HG02623 (cell line): Measurements from ENCODE around the gene SLC2A9.

ENCODE experiments used
- ATAC-seq: cut with Tn5 transposase; IDR thresholded peaks from one replicate; pipeline ENCODE4 v1.9.1; 2021; ENCODE audit warnings: moderate library complexity; ENCODE audit not compliant: unreplicated experiment

Gene SLC2A9

DNA sequence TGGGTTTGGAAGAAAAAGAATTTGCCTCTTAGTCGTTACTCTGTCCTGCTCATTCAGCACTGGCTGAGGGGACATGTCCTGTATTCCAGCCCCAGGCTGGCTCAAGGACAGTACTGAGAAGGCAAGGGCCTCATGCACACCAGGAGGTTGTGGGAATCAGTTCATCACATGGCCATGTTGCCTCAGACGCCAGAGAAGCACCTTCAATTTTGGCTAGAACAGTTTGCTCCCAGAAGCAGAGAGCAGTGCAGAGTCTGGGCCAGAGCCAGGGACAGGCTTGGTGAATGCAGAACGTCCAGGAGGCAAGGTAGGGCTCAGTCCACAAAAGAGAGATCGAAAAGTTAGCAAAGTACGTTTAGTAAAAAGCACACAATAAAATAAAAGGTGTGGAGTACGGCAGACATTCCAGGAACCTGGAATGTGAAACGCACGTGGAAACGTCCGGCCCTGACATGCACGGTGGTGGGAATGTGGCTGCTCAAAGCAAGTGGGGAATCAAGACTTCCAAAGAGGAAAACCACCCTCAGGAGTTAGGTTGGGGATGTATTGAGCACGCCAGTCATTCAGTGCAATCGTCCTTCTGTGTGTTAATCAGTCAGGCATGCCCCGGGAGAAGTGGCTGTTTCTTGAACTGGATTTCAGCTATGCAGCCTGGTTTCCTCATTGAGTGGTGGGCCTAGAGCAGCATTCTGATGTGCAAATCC is 1.2 kb upstream of the SLC2A9 start:
- ATAC-seq: no peak

DNA sequence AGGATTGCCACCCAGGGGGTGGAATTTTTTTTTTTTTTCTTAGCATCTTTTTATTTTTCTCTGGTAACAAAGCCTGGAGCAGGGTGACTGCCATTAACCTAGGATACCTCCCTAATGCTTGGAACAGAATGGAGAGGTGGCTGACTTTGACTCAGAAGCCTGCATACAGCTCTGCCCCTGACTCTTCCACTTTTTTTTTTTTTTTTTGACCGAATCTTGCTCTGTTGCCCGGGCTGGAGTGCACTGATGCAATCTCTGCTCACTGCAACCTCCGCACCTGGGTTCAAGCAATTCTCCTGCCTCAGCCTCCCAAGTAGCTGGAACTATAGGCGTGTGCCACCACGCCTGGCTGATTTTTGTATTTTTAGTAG is 341 bp upstream of the SLC2A9 start:
- no peak for ATAC-seq

DNA sequence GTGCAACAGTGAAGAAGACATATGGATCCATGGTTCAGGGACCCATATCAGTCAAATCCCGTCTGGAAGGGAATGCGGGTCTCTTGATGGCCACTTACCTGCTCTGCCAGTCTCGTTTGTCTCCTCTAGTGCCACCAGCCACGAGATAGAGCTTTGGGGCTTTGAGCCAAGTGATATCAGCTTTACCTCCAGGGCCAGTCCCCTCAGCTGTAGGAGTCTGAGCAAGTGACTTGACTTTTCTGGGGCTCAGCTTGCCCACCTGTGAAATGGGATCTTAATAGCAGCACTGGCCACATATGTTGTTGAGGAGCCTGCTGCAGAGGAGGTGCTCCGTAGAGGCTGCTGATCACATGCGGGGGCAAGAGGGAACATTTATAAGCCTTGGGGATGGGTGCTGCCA is 1.2 kb downstream of the SLC2A9 start:
- ATAC-seq: no peak

DNA sequence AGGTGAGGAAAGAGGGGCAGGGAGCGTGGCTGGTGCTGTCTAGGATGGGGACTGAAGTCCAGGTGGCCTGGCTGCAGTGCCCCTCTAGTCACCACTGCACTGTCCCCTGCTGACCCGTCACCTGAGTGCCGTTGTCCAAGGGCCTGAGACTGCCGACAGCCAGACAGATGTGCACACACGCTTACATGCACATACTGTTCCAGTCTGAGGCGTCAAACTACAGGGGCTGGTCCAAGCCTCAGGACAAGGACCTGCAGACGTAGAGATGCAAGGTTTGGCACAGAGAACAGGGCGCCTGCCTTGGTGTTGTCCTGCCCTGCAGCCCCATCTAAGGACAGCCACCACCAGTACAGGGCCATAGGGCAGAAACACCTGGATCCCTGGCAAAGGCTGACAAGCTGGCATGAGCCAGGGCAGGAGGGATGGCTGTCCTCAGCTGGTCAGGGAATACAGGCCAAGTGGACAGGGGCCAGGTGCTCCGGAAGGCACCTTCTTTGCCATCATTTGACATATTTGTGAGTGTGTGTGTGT is 1.7 kb downstream of the SLC2A9 start:
- no peak for ATAC-seq

DNA sequence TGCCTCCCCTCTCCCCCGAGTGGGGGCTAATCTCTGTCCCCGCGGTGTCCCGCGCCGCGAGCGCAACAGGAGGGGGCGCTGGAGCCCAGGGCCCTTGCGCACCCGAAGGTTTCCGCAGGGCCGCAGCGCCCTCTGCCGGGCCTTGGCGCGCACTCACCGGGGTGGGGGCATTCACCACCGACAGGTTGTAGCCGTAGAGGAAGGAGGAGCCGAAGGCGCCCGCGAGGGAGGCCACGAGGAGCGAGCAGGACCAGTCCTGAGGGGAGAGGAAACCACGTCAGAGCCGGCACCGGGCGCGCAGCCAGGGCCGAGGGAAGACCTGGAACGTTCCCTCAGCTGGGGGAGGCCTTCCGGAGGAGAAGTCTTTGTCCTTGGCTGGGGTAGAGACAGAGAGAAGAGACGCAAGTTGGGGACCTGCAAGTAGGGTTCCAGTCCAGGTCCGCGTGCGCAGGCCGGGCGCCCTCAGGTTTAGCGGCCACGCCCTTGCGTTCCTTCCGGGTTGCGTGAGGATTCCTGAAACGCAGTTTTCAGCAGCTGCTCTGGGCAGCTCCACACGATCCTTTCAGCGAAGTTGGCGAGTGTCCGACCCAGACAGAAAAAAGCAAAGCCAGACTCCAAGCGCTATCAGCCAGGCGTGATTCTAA is 2.4 kb downstream of the SLC2A9 start:
- ATAC-seq: peak; percentile 97

DNA sequence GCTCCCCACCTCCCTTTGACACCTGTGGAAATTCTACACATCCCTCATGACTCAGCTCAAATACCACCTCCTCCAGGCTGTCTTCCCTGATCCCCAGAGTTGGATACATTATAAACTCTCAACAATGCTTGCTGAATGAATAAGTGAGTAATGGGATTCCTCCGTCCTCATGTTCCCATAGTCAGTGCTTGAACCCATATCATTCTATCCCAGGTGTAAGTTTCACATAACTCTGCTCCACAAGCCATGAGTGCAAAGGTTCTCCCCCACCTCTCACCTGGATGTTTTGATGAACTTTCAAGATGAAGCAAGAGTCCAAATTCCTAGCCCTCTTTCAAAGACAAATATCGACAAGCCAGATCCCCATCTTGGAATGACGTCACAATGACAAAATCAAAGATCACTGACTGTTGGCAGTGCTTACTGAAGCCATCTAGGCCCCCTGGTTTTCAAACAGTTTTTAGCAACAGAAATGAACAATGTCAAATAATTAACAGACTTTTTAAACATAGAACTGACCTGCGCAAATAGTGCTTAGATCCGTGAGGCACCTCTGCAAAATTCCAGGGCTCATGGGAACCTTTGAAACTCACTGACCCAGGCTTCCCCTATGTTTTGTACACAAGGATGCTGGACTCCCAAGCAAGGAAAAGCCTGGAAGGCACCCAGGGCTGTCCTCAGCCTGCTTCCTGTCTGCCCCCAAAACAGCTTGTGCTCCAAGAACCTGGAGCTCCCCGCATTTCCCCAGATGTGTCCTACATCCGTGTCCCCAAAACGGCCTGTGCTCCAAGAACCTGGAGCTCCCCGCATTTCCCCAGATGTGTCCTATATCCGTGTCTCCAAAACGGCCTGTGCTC is 4.0 kb downstream of the SLC2A9 start:
- ATAC-seq: no peak

DNA sequence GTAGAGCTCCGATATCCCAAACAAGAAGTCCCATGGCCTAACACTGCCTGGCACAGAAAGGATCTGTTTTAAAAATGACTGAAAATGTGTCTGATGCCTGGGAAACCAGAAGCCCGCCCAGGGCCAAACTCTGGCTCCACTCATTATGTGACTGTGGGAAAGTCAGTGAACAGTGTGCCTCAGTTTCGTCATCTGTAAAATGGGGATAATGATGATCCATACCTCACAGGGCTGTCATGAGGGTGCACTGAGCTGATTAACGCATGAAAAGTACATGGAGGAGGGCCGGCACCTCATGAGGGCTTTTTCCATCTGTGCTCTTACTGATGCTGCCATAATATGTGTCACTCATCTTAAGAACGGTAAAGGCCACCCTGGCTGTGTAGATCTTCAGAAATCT is 5.1 kb downstream of the SLC2A9 start:
- ATAC-seq: no peak

DNA sequence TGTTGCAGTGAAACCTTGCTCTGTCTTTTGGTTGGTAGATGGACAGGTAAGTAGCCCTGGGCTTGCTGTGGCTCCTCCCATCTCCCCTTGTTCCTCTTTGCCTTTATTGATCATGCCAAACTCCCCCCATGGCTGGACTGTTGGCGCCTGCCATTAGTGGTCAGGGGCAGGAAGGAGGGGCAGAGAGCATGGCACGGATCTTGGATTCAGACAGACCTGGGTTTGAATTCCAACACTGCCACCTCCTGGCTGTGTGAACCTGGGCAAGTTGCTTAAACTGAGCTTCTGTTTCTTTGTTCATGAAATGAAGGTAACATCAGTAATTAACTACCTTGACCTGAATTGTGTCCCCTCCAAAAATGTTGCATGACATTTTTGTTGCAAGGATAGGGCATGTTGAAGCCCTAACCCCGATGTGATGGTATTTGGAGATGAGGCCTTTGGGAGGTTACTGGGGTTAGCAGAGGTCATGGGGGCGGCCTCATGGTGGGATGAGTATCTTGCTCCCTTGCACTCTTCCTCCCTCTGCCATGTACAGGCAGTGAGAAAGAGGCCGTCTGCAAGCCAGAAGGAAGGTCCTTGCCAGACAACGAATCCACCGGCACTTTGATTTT is 6.0 kb downstream of the SLC2A9 start:
- ATAC-seq: no peak

DNA sequence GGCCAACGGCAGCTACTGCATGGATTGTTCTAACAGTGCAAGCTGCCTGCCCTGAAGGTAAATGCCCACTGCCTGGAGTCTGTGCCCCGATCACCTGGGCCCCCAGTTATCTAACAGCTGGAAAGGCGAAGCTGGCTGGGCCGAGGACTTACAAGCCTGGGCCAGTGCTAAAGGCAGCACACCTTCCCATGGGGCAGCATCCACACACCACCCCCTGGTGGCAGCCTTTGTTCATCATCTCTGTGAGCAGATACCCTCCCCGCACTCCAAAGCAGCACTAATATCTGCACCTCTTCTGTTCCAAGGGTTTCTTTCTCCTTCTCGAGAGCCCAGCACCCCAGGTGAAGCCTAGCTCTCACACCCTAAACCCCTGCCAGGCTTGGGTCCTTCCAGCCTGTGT is 7.6 kb downstream of the SLC2A9 start:
- no peak for ATAC-seq

DNA sequence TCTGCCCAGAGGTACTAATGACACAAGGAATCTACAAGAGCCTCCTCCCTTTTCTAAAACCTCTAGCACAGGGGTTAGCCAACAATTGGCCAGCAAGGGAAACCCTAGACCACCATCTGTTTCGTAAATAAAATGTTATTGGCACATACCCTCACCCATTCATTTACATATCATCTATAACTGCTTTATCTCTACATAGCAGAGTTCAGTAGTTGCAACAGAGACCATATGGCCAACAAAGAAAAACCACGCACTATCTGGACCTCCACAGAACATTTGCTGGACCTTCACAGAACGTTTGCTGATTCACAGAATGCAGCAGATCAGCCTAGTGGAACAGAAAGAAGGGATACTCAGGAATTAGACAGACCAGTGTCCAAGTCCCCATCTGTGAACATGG is 9.4 kb downstream of the SLC2A9 start:
- ATAC-seq: no peak

DNA sequence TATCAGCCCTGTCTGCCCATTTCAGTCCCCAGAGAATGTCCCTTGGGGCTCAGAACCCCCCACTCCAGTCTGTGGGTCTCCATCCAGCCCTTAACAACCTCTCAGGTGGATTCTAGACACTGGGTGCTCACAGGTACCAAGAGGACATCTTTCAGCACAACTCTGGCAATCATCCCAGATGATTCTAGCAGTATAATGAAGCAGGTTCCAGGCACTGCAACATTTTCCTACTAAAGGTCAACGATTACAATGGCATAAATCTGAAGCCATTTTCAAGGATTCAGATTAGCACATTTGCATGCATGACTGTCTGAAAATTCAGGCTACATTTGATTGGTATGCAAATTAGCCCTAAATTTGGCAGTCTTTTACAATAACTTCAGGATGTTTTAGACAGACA is 10.0 kb downstream of the SLC2A9 start:
- ATAC-seq: no peak

DNA sequence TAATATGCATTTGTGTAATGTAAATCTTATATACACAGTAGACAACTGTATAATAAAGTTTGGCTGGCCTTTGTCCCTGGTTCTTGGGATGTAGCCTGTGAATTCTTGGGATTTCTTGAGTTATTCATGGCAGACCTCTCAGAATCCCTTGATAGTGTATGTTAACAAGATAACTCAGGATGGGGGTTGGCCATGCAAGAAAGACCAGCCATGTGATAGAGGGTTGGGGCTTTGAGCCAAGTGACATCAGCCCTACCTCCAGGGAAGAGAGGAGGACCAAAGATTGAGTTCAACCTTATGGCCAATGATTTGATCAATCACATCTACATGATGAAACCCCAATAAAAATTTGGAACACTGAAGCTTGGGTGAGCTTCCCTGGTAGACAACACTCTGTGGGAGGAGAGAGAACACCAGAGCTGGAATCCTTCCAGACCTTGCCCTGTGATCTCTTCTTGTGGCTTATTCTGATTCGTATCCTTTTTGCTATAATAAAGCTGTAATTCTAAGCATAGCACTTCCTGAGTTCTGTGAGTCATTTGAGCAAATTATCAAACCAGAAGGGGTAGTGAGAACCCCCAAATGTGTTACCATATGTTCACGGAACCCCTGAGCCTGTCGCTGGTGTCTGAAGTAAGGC is 11.3 kb downstream of the SLC2A9 start:
- no peak for ATAC-seq

DNA sequence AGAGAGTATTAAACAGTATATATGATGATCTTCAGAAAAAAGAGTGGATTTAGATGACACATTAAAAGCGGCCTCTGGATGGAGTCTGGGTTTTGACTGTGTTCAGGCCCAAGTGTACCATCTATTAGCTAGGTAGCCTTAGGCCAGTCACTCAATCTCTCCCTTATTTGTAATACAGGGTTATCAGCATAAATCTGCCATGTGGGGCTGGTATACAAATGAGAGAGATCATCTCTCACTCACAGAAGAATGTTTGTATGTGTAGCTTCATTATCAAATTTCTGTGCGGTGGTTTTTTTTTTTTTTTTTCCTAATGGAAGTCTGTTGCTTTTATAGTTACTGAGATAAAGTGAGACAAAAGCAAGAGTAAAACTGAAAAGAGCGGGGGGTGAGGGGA is 12.7 kb downstream of the SLC2A9 start:
- no peak for ATAC-seq

DNA sequence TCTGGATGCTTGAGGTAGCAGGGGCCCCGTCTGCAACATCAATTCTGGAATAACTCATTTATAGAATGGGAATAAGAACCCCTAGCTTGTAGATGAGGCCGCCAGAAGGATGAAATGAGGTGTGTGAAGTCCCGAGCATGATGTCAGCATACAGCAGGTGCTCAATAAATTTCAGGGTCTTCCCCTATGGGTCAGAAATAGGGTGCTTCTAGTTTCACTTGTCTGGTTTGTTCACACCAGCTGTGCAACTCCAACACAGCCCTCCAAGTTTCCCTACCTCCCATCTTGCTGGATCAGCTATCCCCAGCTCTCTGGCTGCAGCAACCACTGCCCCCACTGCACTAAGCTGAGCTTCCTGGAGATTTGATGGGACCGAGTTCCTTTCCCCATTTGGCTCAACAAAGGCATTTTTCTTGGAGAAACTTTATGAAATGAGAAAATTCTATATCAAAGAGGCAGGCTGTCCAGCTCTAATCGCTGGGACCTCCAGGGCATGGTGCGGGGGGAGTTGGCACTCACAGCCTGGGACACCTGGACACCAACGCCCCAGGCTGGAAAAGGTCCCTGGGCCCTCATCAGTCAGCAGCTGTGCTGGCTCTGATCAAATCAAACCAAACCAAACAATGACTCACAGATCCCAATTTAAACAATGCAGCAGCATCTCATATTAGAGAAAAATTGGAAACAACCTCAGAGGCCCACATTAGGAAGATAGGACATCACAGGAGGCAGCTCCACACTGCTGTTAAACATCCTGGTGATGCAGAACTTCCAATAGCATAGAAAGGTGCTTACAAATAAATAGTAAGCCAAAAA is 13.3 kb downstream of the SLC2A9 start:
- ATAC-seq: peak; percentile 44

DNA sequence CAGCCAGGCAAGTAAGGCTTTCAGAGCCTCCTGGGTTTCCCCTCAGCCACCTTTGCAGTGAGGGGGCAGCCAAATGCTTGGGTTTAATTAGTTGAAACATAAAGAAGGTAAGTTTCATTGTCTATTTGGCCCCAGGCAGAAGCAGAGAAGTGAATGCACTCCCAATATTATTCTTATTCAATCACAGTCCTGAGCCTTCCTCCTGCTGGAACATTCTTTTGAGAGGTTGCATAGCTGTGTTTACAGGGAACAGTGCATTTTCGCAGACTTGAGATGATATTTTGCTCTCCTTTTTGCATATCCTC is 13.9 kb downstream of the SLC2A9 start:
- ATAC-seq: peak; percentile 39

DNA sequence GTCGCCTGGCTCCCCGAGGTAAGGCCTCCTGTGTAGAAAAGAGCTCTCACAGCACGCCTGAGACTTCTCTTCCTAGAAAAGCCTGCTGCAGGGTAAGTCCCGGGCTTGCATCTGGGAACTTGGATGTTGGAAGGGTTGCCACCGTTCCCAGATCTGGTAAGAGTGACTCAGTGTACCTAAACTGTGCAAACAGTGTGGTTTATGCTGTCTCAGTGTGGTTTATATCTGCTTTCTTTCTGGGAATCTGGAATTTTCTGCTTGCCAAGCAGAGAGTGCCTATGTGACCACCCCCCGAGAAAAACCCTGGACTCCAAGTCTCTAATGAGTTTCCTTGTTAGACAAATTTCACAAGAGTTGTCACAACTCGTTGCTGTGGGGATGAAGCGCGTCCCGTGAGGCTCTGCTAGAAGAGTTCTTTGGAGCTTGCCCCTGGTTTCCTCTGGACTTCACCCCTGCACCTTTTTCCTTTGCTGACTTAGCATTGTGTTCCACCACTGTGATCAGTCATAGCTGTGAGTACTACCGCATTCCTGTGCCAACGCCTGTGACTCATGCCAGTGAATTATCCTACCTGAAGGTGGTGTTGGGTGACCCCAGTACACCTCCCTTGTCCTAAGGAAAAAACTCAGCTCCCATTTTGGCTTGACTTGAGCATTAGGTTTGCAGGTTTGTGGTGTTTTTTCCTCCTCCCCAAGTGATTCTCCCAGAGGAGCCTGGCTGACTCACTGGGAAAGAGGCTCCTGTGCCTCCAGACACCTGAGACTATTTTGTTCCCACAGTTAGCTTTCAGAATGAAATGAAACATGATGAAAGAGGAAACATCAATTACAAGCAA is 14.5 kb downstream of the SLC2A9 start:
- peak; percentile 13 for ATAC-seq

DNA sequence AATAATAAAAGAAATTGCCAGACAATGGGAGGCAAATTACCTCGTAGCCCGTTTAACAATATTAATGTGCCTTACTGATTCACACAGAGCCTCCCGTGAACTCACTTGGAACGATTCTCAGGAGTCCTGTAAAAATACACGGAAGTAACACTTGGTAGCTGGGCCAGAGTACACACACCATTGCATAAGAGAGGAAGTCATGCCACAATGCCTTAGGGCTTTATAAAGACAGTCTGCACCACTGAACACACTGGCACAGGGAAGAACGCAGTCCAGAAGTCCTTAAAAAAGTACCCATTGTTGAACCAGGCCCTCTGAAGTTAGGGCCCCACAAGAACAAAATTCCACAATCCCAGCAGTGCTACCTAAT is 15.1 kb downstream of the SLC2A9 start:
- peak; percentile 25 for ATAC-seq

DNA sequence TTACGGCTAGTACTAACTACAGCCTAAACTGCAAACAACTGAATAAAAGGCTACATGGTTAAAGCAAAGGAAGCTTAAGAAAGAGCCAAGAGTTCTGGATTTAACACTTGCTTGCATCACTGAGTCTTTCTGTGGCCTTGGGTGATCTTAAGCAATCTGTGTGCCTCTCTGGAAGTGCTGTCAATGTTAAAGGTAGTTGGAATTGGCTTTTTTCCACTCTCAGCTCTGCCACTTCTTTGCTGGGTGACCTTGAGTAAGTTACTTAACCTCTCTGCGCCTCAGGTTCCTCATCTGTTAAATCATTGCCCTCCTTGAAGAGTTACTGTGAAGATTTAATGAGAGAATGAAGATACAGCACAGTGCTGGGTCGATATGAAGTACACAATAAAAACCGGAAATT is 15.7 kb downstream of the SLC2A9 start:
- ATAC-seq: no peak

DNA sequence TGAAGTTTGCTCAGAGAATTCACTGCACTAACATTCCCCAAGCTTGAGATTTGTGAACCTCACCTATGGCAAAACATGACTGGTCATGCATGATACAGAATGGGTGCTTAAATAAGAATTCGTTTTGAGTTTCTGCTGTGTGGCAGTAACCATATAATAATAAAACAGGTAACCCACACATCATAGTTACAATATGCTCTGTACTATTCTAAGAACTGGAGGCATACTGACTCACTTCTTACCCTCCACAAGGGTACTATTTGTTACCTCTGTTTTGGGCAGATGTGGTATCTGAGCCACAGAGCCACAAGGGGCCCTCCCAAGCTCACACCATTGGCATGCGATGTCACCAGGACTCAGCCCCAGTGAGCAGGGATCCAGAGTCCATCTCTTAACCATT is 17.6 kb downstream of the SLC2A9 start:
- ATAC-seq: peak; percentile 35
